NCI-H748 (cell line): ENCODE results near the gene TMEM266.

Experiments
- DNase-seq: peaks from one replicate; lab custom pipeline; 2025; ENCODE audit not compliant: unreplicated experiment; lab: John Stamatoyannopoulos, UW

TMEM266 gene

DNA sequence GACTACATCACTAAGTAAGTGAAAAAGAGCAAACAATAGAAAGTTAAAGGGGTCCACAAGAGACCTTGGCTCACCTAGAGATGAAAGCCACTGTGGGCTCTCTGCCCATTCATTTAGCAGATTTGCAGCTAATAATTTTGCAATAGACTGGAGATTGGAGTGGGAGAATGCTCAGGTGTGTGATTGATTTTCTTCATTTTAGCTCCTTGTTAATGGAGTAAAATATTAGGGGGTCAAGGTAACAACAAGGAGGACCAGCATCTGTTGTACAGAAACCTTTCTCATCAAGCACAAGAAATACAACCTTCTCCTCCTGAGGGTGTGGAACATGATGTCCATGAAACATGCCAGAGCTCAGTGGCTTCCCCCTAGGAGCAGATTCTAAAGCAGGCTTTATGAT lies 63.2 kb downstream of the TMEM266 start:
- no peak for DNase-seq

DNA sequence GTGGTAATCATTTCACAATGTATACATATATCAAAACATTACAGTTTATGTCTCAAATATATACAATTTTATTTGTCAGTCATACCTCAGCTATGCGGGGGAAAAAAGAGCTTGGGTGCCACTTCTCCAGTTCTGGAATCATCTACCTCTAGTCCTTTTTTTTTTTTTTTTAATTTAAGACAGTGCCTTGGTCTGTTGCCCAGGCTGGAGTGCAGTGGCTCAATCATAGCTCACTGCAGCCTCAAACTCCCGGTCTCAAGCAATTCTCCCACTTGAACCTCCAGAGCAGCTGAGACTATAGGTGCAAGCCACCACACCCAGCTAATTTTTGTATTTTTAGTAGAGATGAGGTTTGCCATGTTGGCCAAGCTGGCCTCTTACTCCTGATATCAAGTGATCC lies 67.4 kb downstream of the TMEM266 start:
- no peak for DNase-seq

DNA sequence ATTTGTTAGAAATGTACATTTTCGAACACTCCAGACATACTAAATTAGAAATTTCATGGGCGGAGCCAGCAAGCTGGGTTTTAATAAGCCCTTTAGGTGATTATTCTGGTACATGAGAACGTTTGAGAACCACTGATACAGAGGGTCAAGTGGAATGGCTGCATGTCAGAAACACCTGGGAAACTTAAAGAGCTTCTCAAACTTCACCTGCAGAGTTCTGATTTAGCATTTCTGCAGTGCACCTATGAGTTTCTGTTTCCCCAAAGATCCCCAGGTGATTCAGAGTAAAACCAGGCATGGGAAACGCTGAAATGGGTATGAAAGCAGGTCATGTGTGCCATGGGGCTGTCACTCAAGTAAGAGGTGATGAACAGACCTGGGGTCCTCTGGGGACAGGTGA lies 68.1 kb downstream of the TMEM266 start:
- no peak for DNase-seq

DNA sequence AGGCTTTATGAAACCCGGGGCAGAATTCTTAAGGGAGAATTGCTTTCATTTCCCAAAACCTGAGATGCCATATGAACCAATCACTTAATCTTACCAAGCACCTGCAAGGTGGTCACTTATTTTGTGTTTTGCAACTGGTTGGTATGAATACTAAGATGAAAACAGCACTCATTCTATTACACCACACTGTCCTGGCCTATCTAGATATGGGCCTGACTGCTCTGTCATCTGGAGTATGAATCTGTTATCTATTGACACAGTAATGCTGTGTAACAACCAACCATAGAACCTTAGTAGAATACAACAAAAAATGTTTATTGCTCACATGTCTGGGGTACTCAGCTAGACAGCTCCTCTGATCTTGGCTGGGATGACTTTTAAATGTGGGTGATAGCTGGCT lies 74.8 kb downstream of the TMEM266 start:
- no peak for DNase-seq

DNA sequence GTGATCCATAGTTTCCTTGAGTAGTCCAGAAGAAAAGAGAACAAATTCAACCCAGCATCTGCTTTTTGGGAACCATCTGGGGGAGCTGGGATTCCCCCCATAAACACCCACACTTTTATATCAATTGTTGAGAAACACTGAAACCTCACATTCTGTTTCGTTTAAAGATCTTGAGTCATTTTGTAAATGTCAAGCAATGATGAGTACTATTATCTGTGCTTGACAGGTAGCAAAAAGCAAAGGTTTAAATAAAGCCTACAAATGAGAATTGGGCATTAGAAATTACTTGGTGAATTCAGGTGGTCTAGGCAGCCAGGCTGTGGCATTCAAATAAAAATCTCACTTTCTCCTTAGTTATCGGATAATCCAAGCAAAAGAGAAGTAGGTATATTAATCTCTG lies 75.7 kb downstream of the TMEM266 start:
- no peak for DNase-seq

DNA sequence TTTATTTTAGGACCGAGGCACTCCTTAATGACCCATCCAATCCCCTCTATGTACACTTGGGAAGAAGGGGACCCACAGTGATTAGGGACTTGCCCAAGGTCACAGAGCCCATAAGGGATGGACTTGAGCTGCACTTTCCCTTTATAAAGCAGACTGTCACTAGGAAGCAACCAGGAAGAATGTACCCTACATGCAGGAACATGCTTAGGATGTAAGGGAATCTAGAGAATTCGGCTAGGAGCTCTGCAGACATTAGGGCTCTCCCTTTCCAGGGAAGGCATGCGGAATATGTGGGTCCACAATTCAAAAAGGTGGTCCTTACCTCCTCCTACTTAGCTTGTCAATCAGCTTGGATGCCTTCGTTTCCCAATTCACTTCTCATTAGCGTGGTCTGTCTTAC lies 78.7 kb downstream of the TMEM266 start:
- DNase-seq: no peak

DNA sequence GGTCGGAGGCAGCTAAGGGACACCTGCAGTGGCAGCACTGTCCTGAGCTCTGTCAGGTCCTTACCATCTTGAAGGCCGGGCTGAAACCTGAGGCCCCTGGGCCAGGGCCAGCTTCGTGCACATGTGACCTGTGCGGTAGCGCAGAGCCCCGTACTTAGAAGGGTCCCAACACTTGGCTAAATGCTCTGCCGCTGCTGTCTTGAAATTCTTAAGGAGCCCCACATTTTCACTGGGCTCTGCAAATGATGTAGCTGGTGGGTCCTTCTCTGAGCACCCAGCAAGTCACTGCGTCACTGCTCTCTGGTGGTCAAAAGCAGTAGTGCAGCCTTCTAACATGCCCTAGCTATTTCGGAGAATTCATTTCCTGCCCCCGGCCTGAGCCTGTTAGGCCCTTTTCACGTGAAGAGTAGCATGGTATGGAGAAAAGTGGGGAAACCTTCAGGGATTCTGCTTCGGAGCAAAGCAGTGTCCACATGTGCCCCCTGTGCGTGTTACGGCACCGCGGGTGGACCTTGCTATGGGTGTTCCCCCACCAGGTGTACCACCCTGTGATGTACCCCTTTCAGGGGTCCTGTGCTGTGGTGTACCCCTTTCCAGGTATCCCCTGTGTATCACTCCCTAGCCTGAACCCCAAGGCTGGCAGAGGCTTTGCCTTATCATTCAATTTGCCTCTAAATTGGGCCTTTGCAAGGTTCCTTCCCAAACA lies 79.7 kb downstream of the TMEM266 start:
- peak; percentile 54 for DNase-seq

DNA sequence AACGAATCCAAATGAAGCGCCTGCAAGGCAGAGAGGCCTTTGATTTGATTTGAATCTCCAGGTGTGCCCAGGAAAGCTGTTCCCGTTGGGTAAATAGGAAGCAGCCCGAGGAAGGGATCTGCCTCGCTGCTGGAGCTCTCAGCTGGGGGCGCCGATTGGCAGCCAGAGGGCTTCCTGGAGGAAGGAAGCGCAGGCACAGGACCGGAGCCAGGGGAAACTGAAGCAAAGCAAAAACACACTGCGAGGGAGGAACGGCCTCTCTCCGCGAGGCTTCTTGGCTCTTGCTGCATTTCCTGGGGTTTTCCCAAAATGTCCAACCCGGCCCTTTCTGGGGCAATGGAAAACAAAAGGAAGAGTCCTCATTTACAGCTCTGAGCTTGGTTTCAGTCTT lies 80.3 kb downstream of the TMEM266 start:
- DNase-seq: no peak

DNA sequence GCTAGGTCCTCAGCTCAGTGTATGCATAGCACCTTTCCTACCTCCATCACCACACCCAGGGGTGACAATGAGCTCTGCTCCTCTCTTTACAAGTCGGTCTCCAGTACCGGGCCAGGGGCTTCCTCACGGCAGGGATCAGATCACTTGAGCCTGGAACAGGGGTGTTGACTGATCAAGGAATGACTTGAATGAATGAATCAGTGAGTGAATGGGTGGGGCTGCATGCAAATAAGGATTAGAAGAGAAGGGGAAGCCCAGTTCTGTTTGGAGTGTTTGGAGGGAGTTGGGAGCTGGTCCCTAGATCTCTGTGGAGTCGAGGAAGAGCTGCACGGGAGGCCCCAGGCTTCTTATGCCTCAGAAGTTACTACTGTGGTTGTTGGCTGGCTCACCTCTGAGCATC lies 87.0 kb downstream of the TMEM266 start:
- DNase-seq: no peak

DNA sequence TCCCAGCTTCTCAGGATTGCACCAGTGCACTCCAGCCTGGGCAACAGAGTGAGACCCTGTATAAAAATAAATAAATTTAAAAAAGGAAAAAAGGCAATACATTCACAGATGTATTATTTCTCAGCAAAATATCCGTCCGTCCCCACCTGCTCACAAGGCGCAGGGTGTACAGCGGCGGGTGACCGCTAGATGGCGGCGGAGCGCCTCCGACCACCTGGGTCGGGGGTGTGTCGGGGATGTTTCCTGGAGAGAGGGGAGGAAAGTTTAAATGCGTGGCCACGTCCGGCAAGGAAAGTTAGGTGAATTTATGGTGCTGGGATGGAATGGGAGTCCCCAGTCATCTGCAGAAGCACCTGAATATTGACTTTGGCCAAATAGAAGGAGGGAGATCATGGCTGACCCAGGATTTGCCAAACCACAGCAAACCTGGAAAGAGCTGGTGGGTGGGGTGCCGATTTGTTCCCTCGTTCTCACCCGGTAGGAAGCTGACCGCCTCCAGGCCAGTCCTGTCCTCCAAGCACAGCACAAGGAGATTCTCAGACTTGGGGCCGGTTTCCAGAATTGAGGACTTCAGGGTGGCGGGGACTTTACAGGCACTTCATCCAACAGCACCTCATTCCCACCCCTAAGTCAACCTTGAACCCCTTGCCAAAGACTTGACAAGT lies 88.3 kb downstream of the TMEM266 start:
- peak; percentile 35 for DNase-seq

DNA sequence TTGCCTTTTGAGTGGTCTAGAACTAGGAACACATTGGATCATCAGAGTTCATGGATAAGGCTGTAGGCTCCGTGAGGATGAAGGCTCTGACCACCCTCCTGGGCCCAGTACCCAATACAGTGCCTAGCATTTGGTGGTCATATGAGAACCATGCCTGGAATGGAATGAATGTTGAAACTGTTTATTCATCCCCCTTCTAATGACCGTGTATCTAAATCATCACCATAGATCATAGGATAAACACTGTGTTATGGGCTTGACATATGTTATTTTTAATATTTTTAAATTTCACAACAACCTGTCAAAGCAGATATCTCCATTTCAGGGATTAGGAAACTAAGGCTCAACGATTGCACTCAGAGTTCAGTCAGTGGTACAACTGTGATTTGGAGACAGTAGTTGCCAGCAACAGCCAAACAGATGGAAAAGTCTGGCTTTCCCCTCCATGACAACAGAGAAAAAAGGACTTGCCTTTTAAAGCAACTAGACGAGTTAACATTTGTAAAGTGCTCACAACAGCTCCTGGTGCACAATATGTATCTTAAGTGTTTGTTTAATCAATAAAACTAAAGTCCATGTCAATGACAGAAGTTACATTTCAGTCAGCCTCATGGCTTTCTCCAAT lies 89.6 kb downstream of the TMEM266 start:
- no peak for DNase-seq

DNA sequence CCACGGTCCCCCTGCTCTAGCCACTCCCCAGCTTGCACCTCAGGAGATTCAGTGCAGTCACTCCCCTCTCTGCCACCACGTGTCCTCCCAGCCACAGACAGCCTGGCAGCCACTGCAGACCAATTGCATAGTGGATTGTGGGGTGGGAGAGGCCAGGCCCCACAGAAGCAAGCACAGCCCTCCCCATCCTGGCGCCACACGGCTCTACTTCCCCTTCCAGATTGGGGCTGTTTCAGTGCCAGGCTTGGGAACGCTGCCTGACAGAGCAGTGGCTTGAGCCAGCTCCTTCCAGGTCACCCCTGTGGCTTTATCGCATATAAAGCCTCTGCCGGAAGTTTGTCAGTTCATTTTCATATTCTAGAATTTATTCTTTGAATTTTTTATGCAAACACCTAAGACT lies 90.7 kb downstream of the TMEM266 start:
- no peak for DNase-seq

DNA sequence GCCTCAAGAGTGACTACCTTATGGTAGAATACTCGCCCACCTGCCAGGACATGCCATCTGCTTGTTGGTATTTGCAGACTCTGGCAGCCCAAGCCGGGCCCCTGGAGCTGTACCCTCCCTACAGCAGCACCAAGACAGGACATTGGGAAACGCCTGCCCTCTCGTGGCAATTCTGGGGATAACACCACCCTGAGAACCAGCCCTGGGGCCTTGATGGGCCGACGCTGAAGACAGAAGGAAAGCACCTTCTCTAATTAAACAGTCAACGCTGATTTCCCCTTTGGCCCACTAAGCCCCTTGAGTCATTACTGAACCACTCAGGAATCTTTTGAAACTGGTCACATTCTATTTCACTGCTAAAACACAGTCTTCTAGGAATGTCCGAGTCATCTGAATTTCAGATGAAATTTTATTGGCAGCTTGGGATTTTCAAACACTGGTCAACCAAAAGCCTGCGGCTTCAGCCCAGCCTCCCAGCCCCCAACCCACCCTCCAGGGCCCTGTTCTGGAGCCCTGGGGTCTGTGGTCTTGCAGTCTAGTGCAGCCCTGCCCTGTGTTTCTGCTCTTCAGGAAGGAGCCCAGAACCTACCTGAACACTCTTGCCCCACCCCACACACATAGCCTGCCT lies 91.3 kb downstream of the TMEM266 start:
- peak; percentile 47 for DNase-seq

DNA sequence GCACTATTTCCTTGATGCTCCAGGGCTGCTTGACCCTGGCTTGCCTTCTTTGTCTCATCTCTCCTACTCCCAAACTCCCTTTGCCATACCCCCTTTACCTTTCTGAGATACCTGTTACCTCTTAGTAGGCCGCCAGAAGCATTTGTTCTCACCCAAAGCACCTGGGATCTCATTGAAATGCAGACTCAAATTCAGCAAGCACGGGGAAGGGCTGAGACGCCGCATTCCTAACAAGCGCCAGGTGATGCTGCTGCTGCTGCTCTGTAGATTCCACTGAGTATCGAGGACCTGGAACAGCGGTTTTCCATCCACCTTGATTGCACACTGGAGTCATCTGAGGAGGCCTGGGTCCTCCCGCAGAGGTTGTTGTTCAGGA lies 91.8 kb downstream of the TMEM266 start:
- no peak for DNase-seq

DNA sequence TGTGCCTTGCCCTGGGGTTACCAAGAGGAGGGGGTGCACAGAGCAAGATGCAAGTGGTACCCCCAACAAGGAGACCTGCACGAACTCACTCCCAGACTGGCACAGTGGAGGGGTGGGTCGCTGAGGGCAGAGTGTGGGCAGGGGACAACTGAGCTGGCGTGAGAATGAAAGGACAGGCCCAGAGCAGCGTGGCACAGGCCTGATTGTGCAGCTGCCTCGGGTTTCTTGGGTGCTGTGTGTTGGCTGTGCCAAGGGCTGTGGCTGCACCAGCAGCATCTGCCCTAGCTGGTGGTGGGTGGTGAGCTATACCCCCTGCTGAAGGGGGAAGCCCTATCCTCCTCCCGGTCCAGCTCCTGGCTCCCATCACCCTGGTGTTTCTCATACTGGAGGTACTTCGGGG lies 92.4 kb downstream of the TMEM266 start:
- DNase-seq: no peak

DNA sequence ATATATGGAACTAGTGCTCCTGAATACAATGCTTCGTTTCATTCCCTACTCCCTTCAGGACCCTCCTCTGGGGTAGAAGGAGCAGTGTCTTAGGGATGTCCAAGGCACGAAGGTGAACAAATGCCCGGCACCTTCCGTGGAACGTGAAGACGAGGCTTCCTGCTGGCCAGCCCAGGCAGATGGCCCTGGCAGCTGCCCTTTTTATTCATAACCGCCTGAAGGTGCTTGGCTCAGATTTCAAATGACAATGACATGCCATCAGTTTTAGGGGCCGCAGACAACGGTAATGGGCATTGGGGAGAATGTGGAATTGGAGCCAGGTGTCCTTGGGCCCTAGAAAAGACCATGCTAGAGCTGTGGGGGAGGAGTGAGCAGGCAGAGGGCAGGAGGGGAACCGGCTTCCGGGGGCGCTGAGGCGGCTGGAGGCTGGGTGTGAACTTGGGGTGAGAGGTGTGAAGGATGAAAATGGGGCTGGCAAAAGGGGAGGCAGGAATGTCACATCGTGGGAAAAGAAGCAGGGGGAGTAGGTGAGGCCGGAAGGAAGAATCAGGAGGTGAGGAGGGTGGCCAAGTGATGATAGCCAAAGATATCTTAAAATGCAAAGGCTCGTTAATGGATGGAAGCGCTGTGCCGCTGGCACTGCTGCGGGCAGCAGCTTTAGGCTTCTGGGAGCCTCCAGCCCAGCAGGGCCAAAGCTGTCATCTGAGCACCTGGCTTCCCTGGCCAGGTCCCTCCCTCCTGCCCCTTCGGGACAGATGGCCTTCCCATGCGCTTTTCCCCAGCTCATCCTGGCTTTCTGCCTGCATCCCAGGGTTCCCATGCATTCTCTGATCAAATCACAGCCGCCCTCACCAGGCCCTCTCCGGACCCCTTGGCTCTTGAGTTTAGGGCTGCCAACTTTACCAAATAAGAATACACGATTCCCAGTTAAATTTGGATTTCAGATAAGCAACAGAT lies 93.7 kb downstream of the TMEM266 start:
- DNase-seq: no peak

DNA sequence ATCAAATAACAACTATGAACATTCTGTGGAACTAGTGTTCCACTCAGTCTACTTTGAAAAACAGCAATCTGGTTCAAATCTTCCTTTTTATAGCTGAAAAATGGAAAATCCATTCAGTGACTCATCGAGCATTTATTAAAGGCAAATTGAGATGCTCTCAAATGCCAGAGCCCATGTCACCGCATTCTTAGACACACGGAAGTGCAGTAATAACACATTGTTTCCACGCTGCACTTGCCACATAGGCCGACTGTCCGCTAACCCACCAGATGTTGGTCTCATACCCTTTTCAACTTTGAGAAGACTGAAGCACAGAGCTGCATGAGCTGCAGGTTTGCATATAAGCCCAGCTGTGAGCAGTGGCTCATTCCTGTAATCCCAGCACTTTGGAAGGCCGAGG lies 95.9 kb downstream of the TMEM266 start:
- DNase-seq: no peak

DNA sequence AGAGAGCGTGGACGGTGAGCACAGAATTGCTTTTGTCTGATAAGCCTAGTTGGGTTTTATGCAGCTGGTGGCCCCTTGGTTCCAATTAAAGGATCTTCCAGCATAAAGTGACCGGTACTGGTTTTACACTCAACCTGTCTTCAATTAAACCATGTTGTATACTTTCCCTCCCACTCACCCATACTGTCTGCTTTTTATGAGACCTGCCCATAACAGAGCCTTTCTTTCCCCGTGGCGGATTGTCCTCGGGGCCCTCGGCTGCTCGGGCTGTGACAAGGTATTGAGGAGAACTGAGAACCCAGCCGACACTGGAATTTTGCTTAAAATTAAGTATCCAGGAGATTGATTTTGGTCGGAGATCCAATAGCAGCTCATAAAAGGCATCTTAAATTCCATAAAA lies 98.4 kb downstream of the TMEM266 start:
- no peak for DNase-seq

DNA sequence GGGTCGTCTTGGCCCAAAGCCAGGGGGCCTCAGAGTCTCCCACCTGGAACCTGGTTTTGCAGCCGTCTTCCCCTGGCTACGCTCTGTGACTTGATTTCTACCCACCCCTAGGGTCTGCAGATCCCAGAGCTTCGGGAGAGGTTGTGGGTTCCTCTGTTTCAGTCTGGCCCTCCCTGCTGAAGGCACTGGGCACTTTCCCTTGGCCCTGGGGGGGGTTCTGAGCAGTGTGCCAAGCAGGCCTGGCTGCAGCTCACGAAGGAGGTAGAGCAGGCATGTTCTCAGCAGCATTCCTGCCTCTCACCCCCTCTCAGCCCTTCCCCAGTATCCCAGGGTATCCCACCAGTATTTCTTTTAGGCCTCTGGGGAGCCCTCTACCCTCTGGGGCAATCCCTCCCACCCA lies 99.0 kb downstream of the TMEM266 start:
- no peak for DNase-seq

DNA sequence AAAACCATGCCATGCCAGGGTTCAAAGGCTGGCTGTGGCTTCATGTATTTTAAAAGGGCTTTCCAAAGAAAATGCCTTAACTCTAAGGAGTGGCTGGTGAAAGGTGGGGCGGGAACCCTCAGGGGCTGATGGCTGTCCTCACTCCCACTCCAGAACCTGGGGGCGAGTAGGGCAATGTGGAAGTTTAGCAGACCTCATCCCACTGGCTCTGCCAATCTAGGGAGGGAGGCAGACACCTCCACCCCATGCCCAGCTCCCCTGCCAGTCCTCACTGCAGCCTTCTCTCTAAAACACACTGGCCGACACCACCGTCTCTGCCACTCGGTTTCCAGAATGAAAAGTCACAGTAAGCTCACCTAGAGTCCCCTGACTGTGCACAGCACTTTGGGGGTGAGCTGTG lies 99.5 kb downstream of the TMEM266 start:
- no peak for DNase-seq
